Karpas-422 (cell line): ENCODE data around the gene ERBB3. TPM values are rescaled to one million over a fixed set of nuclear protein-coding genes. Genes with fewer than 3 reads are reported as not detected.
A peak's percentile ranks its signal among the peaks of the same experiment; 100 is the strongest.

ENCODE experiments used
- DNase-seq: peaks from one replicate; pipeline ENCODE4 v3.0.0-alpha.2; 2015
- H2AFZ ChIP-seq: fragments of 200-600 bp; sonication (generic); 2 replicates; pipeline ENCODE4 v1.6.1; 2014; ENCODE audit warnings: antibody characterized with exemption, low read length, mixed read lengths
- H3K27ac ChIP-seq: fragments of 200-600 bp; sonication (generic); 2 replicates; pipeline ENCODE4 v1.5.1; 2014; ENCODE audit warnings: mild to moderate bottlenecking, low read length, moderate library complexity
- H3K27me3 ChIP-seq: fragments of 200-600 bp; sonication (generic); 2 replicates; pipeline ENCODE4 v1.6.1; 2014; ENCODE audit warnings: low read length, mixed read lengths
- H3K36me3 ChIP-seq: fragments of 200-600 bp; sonication (generic); 2 replicates; pipeline ENCODE4 v1.6.1; 2014; ENCODE audit warnings: low read length, mixed read lengths; ENCODE audit not compliant: insufficient read depth
- H3K4me1 ChIP-seq: fragments of 200-600 bp; sonication (generic); 2 replicates; pipeline ENCODE4 v1.6.1; 2014; ENCODE audit warnings: mild to moderate bottlenecking, low read length, mixed read lengths
- H3K4me2 ChIP-seq: fragments of 200-600 bp; sonication (generic); 2 replicates; pipeline ENCODE4 v1.6.1; 2014; ENCODE audit warnings: low read length, low read depth, mild to moderate bottlenecking; ENCODE audit not compliant: poor library complexity, severe bottlenecking
- H3K4me3 ChIP-seq: fragments of 200-600 bp; sonication (generic); 2 replicates; pipeline ENCODE4 v1.5.1; 2014; ENCODE audit warnings: mild to moderate bottlenecking, antibody characterized with exemption, low read length, mixed read lengths
- H3K79me2 ChIP-seq: fragments of 200-600 bp; sonication (generic); 2 replicates; pipeline ENCODE4 v1.6.1; 2014; ENCODE audit warnings: mild to moderate bottlenecking, low read length, mixed read lengths
- H3K9ac ChIP-seq: fragments of 200-600 bp; sonication (generic); 2 replicates; pipeline ENCODE4 v1.6.0; 2014; ENCODE audit warnings: low read length
- H3K9me2 ChIP-seq: fragments of 200-600 bp; sonication (generic), shearing (Covaris generic); replicated peaks from 2 replicates; pipeline ENCODE4 v1.6.0; 2014; ENCODE audit warnings: mild to moderate bottlenecking, low read length, moderate library complexity; ENCODE audit not compliant: insufficient read depth
- H3K9me3 ChIP-seq: fragments of 300-700, 200-600 bp; sonication (generic); 2 replicates; pipeline ENCODE4 v1.6.1; 2014; ENCODE audit warnings: low read length, mixed read lengths
- H4K20me1 ChIP-seq: fragments of 200-600 bp; sonication (generic); 2 replicates; pipeline ENCODE4 v1.6.1; 2014; ENCODE audit warnings: mild to moderate bottlenecking, antibody characterized with exemption, low read length, low read depth; ENCODE audit not compliant: insufficient read depth
- total RNA-seq: library from RNA; depleted of rRNA; stranded (reverse); fragments of >200 nt; shearing (Covaris generic); gene quantifications from 2 replicates; pipeline ENCODE4 v1.2.3, GENCODE V29; 2014; ENCODE audit warnings: low replicate concordance

Gene ERBB3
- total RNA-seq, 1 experiment from 2014 or later, result not detected

DNA sequence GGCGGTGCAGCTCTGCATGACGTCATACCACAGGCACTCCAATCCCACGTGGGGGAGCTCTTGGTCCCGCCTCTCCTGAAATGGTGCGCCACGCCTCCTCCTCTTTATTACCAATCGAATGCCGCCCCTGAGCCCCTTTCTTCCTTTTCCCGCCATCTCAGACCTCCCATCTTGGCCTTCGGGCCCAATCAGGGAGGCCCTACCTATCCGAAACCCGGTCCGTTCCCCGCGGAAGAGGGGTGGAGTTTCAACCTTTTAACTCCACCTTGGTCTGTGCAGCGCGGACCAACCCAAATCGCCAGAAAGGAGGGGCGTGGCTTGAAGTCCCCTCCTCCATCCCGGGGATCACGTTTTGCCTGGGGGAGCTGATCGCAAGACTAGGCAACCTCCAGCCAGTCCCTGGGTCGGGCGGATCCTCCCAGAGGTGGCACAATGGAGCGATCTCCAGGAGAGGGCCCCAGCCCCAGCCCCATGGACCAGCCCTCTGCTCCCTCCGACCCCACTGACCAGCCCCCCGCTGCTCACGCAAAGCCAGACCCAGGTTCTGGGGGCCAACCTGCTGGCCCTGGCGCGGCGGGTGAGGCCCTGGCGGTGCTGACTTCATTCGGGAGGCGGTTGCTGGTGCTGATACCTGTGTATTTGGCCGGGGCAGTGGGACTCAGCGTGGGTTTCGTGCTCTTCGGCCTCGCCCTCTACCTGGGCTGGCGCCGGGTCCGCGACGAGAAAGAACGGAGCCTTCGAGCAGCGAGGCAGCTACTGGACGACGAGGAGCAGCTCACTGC, 48.1 kb downstream of the ERBB3 start, which contains the start of gene ESYT1:
Gene ESYT1, plus strand, starts transcription at position 380 of the 782 bp plus-strand sequence. Its CDS starts 53 bp downstream, at position 433.
- Histone ChIP-seq H3K36me3 (peaks cover 19% of the 10 kb centered on the region), H3K4me2 (peak within 1 kb of the TSS; percentile 90), H3K4me1 (peaks cover 28% of the 10 kb centered on the region), H3K9me3 (no peaks in the 10 kb centered on the region), H3K27ac (peak within 1 kb of the TSS; percentile 88), H2AFZ (no peak within 1 kb of the TSS), H3K9ac (peak within 1 kb of the TSS; percentile 82), H3K79me2 (peaks cover 27% of the 10 kb centered on the region), H4K20me1 (no peaks in the 10 kb centered on the region), H3K9me2 (no peaks in the 10 kb centered on the region), H3K4me3 (peak within 1 kb of the TSS; percentile 73), H3K27me3 (no peaks in the 10 kb centered on the region)
- peak; percentile 100 for DNase-seq

DNA sequence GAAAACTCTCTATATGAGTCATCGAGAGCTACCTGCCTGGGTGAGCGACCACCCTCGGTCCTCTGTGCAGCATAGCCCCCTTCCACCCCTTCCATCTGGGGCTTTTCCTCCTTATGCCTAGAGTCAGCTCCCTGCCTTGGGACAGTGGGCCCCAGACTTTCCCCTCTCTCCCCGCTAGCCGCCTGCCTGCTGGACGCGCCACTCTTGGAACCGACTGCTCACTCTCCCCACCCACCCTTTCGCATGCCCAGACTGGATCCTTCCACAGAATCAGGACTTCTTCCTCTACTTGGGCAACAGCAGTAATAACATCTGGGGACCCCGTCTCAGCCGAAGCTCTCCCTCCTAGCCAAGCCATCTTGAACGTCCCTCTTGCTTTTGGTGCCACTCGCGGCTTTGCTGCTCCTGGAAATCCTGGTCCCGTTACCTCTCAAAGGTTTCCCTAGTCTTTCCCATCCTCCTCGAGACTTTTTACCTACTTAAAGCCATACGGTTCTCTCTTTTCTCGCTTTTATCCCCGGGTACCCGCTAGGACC, 48.8 kb downstream of the ERBB3 start:
- no peaks in the 10 kb centered on the region for H3K9me2 ChIP-seq
- H3K9me3 ChIP-seq, result no peaks in the 10 kb centered on the region
- H2AFZ ChIP-seq, result no peak overlapping the region
- DNase-seq, result peak; percentile 61
- H3K27ac ChIP-seq, result peak overlapping the region; percentile 13; the same call in 1 of the 2 replicates
- no peaks in the 10 kb centered on the region for H4K20me1 ChIP-seq
- peak overlapping the region; percentile 82 for H3K9ac ChIP-seq
- peaks cover 23% of the 10 kb centered on the region for H3K36me3 ChIP-seq
- H3K79me2 ChIP-seq, result peaks cover 26% of the 10 kb centered on the region
- H3K4me1 ChIP-seq, result peaks cover 28% of the 10 kb centered on the region
- H3K4me3 ChIP-seq, result peak overlapping the region; percentile 73
- H3K27me3 ChIP-seq, result no peaks in the 10 kb centered on the region
- H3K4me2 ChIP-seq, result peak overlapping the region; percentile 87

DNA sequence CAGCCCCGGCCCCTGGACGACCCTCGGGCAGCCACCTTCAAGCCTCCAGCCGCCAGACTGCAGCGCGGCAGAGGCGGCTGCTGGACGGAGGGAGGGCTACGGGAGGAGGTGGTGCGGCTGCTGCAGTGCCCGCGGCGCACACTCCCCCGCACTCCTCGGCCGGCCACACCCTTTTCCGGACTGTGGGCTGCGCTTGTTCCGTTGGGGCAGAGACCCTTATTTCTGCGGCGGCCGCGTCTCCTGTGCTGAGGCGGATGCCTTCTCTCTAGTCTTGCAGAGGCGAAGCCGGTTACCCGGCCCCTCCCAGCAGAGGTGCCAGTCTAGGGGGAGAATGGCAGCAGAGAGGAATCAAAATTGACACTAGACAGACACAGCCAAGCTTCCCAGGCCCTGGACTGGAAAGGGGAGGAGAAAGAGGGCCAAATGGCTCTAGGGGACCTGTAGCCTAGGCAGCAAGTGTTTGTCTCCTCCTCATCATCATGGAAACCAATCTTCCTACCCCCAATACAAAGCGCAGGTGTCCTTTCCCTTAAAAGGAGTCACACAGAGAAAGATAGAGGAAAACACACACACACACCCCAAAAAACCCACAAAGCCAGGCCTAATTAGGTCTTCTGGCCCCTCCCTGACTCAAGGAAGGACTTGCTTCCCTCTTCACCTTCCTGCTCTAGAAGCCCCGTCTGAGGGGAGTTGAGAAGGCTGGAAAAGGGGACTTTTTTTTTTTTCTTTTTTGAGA, 49.4 kb downstream of the ERBB3 start:
- Histone ChIP-seq H3K36me3 (peaks cover 28% of the 10 kb centered on the region), H3K4me3 (peak overlapping the region; percentile 73), H3K4me2 (peak overlapping the region; percentile 87), H3K27ac (peak overlapping the region; percentile 13; the same call in 1 of the 2 replicates), H3K9me2 (no peaks in the 10 kb centered on the region), H2AFZ (no peak overlapping the region), H3K4me1 (peaks cover 28% of the 10 kb centered on the region), H3K9ac (peak overlapping the region; percentile 82), H3K27me3 (no peaks in the 10 kb centered on the region), H3K9me3 (no peaks in the 10 kb centered on the region), H3K79me2 (peaks cover 23% of the 10 kb centered on the region), H4K20me1 (no peaks in the 10 kb centered on the region)
- DNase-seq, result peak; percentile 84

DNA sequence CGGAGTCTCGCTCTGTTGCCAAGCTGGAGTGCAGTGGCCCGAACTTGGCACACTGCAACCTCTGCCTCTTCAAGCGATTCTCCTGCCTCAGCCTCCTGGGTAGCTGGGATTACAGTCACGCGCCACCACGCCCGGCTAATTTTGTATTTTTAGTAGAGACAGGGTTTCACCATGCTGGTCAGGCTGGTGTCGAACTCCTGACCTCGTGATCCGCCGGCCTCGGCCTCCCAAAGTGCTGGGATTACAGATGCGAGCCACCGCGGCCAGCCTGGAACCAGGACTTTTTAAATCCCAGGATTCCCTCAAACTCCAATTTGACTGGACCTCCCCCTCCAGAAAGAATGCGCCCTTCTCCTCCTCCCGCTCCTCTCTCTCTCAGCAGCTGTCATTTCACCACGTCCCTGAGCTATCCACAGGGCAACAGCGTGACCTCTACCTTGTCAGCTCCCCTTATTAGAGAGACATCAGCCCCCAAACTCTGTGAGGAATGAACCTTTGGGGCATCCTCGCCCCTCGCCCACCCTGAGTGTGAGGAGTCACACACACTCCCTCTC, 50.1 kb downstream of the ERBB3 start:
- Histone ChIP-seq H3K27ac (no peak overlapping the region), H3K79me2 (peaks cover 23% of the 10 kb centered on the region), H3K36me3 (peaks cover 29% of the 10 kb centered on the region), H3K27me3 (no peaks in the 10 kb centered on the region), H4K20me1 (no peaks in the 10 kb centered on the region), H3K4me1 (peaks cover 28% of the 10 kb centered on the region), H2AFZ (no peak overlapping the region), H3K9ac (peak overlapping the region; percentile 82), H3K9me2 (no peaks in the 10 kb centered on the region), H3K4me2 (peak overlapping the region; percentile 87), H3K9me3 (no peaks in the 10 kb centered on the region), H3K4me3 (peak overlapping the region; percentile 73)
- DNase-seq, result no peak

DNA sequence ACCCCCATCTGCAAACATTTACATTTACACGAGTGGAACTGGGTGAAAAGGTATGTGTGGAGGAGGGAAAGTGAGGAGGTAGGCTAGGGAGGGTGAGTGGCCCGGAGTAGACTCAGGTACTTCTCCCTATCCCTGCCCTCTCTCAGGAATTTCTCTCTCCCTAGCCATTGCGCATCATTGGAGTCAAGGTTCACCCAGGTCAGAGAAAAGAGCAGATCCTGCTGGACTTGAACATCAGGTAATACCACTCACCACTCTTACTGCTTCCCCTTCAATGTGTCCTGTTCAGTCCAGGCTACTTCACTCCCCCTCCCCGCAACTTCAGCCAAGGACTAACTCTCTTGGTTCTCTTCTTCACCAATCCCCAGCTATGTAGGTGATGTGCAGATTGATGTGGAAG, 50.9 kb downstream of the ERBB3 start:
- Histone ChIP-seq H4K20me1 (no peaks in the 10 kb centered on the region), H3K9ac (no peak overlapping the region), H3K4me3 (no peak overlapping the region), H2AFZ (no peak overlapping the region), H3K79me2 (peaks cover 23% of the 10 kb centered on the region), H3K27me3 (no peaks in the 10 kb centered on the region), H3K27ac (no peak overlapping the region), H3K9me2 (no peaks in the 10 kb centered on the region), H3K9me3 (no peaks in the 10 kb centered on the region), H3K4me2 (no peak overlapping the region), H3K4me1 (peaks cover 24% of the 10 kb centered on the region), H3K36me3 (peaks cover 29% of the 10 kb centered on the region)
- DNase-seq, result no peak

DNA sequence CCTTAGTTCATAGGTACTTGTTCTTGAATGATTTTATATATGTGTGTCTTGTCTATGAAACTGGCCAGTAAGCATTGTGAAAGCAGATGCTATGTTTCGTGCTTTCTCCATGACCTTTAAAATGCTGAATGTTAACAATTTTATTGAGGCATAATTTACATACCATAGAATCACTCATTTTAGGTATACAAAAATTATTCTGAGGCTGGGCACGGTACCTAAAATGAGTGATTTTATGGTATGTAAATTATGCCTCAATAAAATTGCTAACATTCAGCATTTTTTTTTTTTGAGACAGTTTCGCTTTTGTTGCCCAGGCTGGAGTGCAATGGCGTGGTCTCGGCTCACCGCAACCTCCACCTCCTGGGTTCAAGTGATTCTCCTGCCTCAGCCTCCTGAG, 54.9 kb downstream of the ERBB3 start:
- Histone ChIP-seq H3K36me3 (peaks cover 38% of the 10 kb centered on the region), H3K27me3 (no peaks in the 10 kb centered on the region), H3K9ac (no peak overlapping the region), H4K20me1 (no peaks in the 10 kb centered on the region), H2AFZ (no peak overlapping the region), H3K4me3 (no peak overlapping the region), H3K4me1 (no peaks in the 10 kb centered on the region; the same call in none of the 2 replicates), H3K9me3 (no peaks in the 10 kb centered on the region), H3K27ac (no peak overlapping the region), H3K79me2 (peaks cover 8% of the 10 kb centered on the region), H3K4me2 (no peak overlapping the region), H3K9me2 (no peaks in the 10 kb centered on the region)
- DNase-seq, result no peak

DNA sequence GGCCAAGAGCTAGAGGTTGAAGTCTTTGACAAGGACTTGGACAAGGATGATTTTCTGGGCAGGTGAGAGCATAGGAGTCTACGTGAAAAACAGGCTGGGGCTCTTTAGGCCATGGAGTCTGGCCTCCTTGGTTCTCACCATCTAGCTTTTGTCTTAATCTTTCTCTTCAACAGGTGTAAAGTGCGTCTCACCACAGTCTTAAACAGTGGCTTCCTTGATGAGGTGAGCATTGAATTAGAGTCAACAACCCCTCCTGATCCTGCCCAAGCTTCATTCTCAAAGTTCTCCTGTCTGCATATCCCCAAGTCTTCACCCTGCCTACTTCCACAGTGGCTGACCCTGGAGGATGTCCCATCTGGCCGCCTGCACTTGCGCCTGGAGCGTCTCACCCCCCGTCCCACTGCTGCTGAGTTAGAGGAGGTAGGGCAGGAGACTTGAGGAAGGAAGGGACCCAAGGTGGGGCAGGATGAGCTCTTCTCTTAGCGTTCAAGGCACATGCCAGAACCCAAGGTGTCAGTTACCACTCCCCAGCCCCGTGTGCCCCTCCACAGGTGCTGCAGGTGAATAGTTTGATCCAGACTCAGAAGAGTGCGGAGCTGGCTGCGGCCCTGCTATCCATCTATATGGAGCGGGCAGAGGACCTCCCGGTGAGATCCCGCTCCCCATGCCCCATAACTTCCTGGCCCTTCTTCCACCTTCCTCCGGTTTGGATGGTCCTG, 58.0 kb downstream of the ERBB3 start:
- Histone ChIP-seq H3K9me3 (no peaks in the 10 kb centered on the region), H3K79me2 (no peaks in the 10 kb centered on the region), H3K4me2 (no peak overlapping the region), H2AFZ (no peak overlapping the region), H3K36me3 (peaks cover 29% of the 10 kb centered on the region; the same call in 1 of the 2 replicates), H3K9ac (no peak overlapping the region), H3K4me3 (no peak overlapping the region), H3K4me1 (no peaks in the 10 kb centered on the region), H4K20me1 (no peaks in the 10 kb centered on the region), H3K9me2 (no peaks in the 10 kb centered on the region), H3K27me3 (no peaks in the 10 kb centered on the region), H3K27ac (no peak overlapping the region)
- no peak for DNase-seq
